H1 (cell line): ENCODE data around the gene LRPPRC. TPM values are rescaled to one million over a fixed set of nuclear protein-coding genes. Genes with fewer than 3 reads are reported as not detected.

Source experiments
- CTCF ChIA-PET: fragments of 300-600 bp; sonication (Branson Sonifier 250); formaldehyde crosslinking; loops from one replicate; lab custom pipeline; 2021; ENCODE audit not compliant: partially characterized antibody; lab: Charles Lee
- POLR2A ChIA-PET: fragments of 300-600 bp; sonication (Branson Sonifier 250); formaldehyde crosslinking; loops from one replicate; lab custom pipeline; 2021; ENCODE audit warnings: inconsistent platforms; ENCODE audit not compliant: partially characterized antibody; lab: Charles Lee
- DNase-seq, 2 experiments: peaks; one replicate each; pipeline versions ENCODE4 v3.0.0 to v3.0.0-alpha.2; 2010 to 2022; ENCODE audit warnings: low spot score in 2 of 2, low read depth in 1 of 2, mixed read lengths in 1 of 2
- FAIRE-seq: peaks from 2 replicates; lab custom pipeline; 2011; peaks lifted over from hg19 to GRCh38; lab: Jason Lieb, UNC
- H2AFZ ChIP-seq: 2 replicates; pipeline ENCODE4 v1.8.1; 2012; ENCODE audit warnings: low read length, inconsistent platforms
- H2AK5ac ChIP-seq: 2 replicates; pipeline ENCODE4 v1.6.1; 2013; ENCODE audit warnings: low read depth, low read length
- H2BK120ac ChIP-seq: replicated peaks from 2 replicates; pipeline ENCODE3; 2013; ENCODE audit warnings: low read depth, low read length, inconsistent platforms
- H2BK12ac ChIP-seq: 2 replicates; pipeline ENCODE4 v1.6.1; 2013; ENCODE audit warnings: low read depth, low read length
- H2BK15ac ChIP-seq: 2 replicates; pipeline ENCODE4 v1.6.1; 2013; ENCODE audit warnings: low read length
- H2BK20ac ChIP-seq: 2 replicates; pipeline ENCODE4 v1.6.1; 2013; ENCODE audit warnings: low read length
- H2BK5ac ChIP-seq: 2 replicates; pipeline ENCODE4 v1.6.1; 2013; ENCODE audit warnings: low read depth, low read length
- H3K14ac ChIP-seq: 2 replicates; pipeline ENCODE4 v1.6.1; 2013; ENCODE audit warnings: inconsistent platforms; ENCODE audit not compliant: insufficient read length
- H3K18ac ChIP-seq: 2 replicates; pipeline ENCODE4 v1.6.1; 2013; ENCODE audit warnings: low read length; ENCODE audit errors: extremely low read depth
- H3K23ac ChIP-seq: 2 replicates; pipeline ENCODE4 v1.6.1; 2013; ENCODE audit warnings: inconsistent platforms; ENCODE audit not compliant: insufficient read length
- H3K23me2 ChIP-seq: 2 replicates; pipeline ENCODE4 v1.6.1; 2013; ENCODE audit warnings: low read depth, low read length
- H3K27ac ChIP-seq: 2 replicates; pipeline ENCODE4 v1.6.1; 2011; ENCODE audit warnings: low read depth, low read length, inconsistent platforms
- H3K27me3 ChIP-seq, 4 experiments: replicated peaks in 1 of 4; 1 replicate in 1 of 4; 2 replicates in 3 of 4; pipeline versions ENCODE4 v1.6.1 to v1.8.1; 2011 to 2013; ENCODE audit warnings: low read length in 3 of 4, mild to moderate bottlenecking in 3 of 4, inconsistent platforms in 2 of 4, mixed read lengths in 2 of 4, moderate library complexity in 1 of 4; ENCODE audit not compliant: control insufficient read depth in 3 of 4, insufficient read depth in 3 of 4; ENCODE audit errors: extremely low read depth in 1 of 4
- H3K36me3 ChIP-seq, 4 experiments: 2 replicates each; pipeline versions ENCODE4 v1.6.1 to v1.8.1; 2011 to 2013; ENCODE audit warnings: mild to moderate bottlenecking in 4 of 4, low read length in 3 of 4, moderate library complexity in 2 of 4, control low read depth in 1 of 4, inconsistent platforms in 1 of 4; ENCODE audit not compliant: insufficient read depth in 4 of 4, control insufficient read depth in 2 of 4
- H3K4ac ChIP-seq: replicated peaks from 2 replicates; pipeline ENCODE3; 2013; ENCODE audit warnings: low read length, low read depth, mixed read lengths, inconsistent platforms; ENCODE audit not compliant: insufficient read length
- H3K4me1 ChIP-seq, 4 experiments: replicated peaks in 1 of 4; 1 replicate in 1 of 4; 2 replicates in 3 of 4; pipeline versions ENCODE4 v1.6.1 to v1.8.1; 2011 to 2013; ENCODE audit warnings: low read length in 3 of 4, inconsistent platforms in 2 of 4, mixed read lengths in 1 of 4; ENCODE audit not compliant: insufficient read depth in 4 of 4, control insufficient read depth in 3 of 4
- H3K4me2 ChIP-seq, 2 experiments: 2 replicates each; pipeline versions ENCODE4 v1.6.1 to v1.8.1; 2011 to 2013; ENCODE audit warnings: low read depth in 2 of 2, low read length in 2 of 2, control low read depth in 1 of 2, inconsistent platforms in 1 of 2, mild to moderate bottlenecking in 1 of 2; ENCODE audit not compliant: insufficient read depth in 1 of 2
- H3K4me3 ChIP-seq, 4 experiments: fragments of 200-600, 300-600 bp in 1 of 4; sonication (generic), shearing (Covaris generic), sonication (Bioruptor Twin) in 1 of 4; 2 replicates each; pipeline versions ENCODE4 v1.5.1 to v1.8.1; 2011 to 2016; ENCODE audit warnings: low read length in 4 of 4, low read depth in 3 of 4, control low read depth in 2 of 4, inconsistent platforms in 2 of 4, mild to moderate bottlenecking in 2 of 4, mixed read lengths in 1 of 4, moderate library complexity in 1 of 4; ENCODE audit not compliant: insufficient read depth in 2 of 4; ENCODE audit errors: extremely low read depth in 1 of 4
- H3K56ac ChIP-seq: replicated peaks from 2 replicates; pipeline ENCODE3; 2013; ENCODE audit warnings: low read depth, mild to moderate bottlenecking, mixed read lengths, low read length, inconsistent platforms; ENCODE audit not compliant: insufficient read length
- H3K79me1 ChIP-seq: 2 replicates; pipeline ENCODE4 v1.6.1; 2013; ENCODE audit warnings: low read depth, low read length, control low read depth
- H3K79me2 ChIP-seq, 2 experiments: 2 replicates each; pipeline versions ENCODE4 v1.6.1 to v1.8.1; 2012 to 2013; ENCODE audit warnings: low read length in 2 of 2, mild to moderate bottlenecking in 2 of 2, inconsistent platforms in 1 of 2; ENCODE audit not compliant: insufficient read depth in 2 of 2, control insufficient read depth in 1 of 2
- H3K9ac ChIP-seq, 4 experiments: replicated peaks in 1 of 4; 1 replicate in 1 of 4; 2 replicates in 3 of 4; pipeline versions ENCODE4 v1.6.1 to v1.8.1; 2011 to 2013; ENCODE audit warnings: low read depth in 3 of 4, low read length in 3 of 4, control low read depth in 2 of 4, mild to moderate bottlenecking in 2 of 4, moderate library complexity in 2 of 4, inconsistent platforms in 1 of 4; ENCODE audit errors: extremely low read depth in 1 of 4
- H3K9me3 ChIP-seq, 2 experiments: 2 replicates each; pipeline versions ENCODE4 v1.6.1 to v1.8.1; 2012 to 2013; ENCODE audit warnings: mild to moderate bottlenecking in 2 of 2, moderate library complexity in 2 of 2, control low read depth in 1 of 2, inconsistent platforms in 1 of 2, low read depth in 1 of 2, low read length in 1 of 2, mixed read lengths in 1 of 2; ENCODE audit not compliant: insufficient read depth in 2 of 2
- H4K20me1 ChIP-seq, 2 experiments: replicated peaks in 1 of 2; 2 replicates each; pipeline versions ENCODE3 to v1.8.1; 2011 to 2013; ENCODE audit warnings: inconsistent platforms in 2 of 2, low read length in 2 of 2, mild to moderate bottlenecking in 1 of 2; ENCODE audit not compliant: insufficient read depth in 2 of 2, control insufficient read depth in 1 of 2
- H4K5ac ChIP-seq: 2 replicates; pipeline ENCODE4 v1.6.1; 2013; ENCODE audit warnings: low read length, low read depth, mixed read lengths, inconsistent platforms; ENCODE audit not compliant: insufficient read length
- H4K8ac ChIP-seq: 2 replicates; pipeline ENCODE4 v1.8.0; 2013; ENCODE audit warnings: mild to moderate bottlenecking, moderate library complexity, low read length, inconsistent platforms; ENCODE audit not compliant: insufficient read depth; ENCODE audit errors: extremely low read depth
- H4K91ac ChIP-seq: replicated peaks from 2 replicates; pipeline ENCODE3; 2013; ENCODE audit warnings: low read length, mixed read lengths, inconsistent platforms; ENCODE audit not compliant: insufficient read length
- ATF3 ChIP-seq: IDR thresholded peaks from 2 replicates; pipeline ENCODE4 v1.6.1; 2011; ENCODE audit warnings: low read depth, mild to moderate bottlenecking, low read length; ENCODE audit not compliant: insufficient read depth
- CHD2 ChIP-seq: IDR thresholded peaks from 2 replicates; pipeline ENCODE4 v1.6.1; 2012; ENCODE audit warnings: low read length, improper control_type of control experiment
- HDAC6 ChIP-seq: IDR thresholded peaks from one replicate; pipeline ENCODE4 v1.7.1; 2012; ENCODE audit warnings: low read depth, mild to moderate bottlenecking, inconsistent platforms, low read length, moderate library complexity
- KDM4A ChIP-seq: IDR thresholded peaks from one replicate; pipeline ENCODE4 v1.7.1; 2012; ENCODE audit warnings: low read depth, mild to moderate bottlenecking, moderate library complexity, low read length, inconsistent platforms; ENCODE audit not compliant: severe bottlenecking
- RAD21 ChIP-seq, 2 experiments: IDR thresholded peaks in 1 of 2; conservative IDR thresholded peaks in 1 of 2; 2 replicates each; pipeline ENCODE4 v1.6.1; 2011; ENCODE audit warnings: low read depth in 2 of 2, low read length in 2 of 2, improper control_type of control experiment in 1 of 2, inconsistent platforms in 1 of 2, mild to moderate bottlenecking in 1 of 2, moderate library complexity in 1 of 2
- TAF7 ChIP-seq: optimal IDR thresholded peaks from 2 replicates; pipeline ENCODE3; 2011; ENCODE audit warnings: low read depth, mild to moderate bottlenecking, inconsistent platforms, low read length, moderate library complexity, borderline replicate concordance
- ZNF274 ChIP-seq: IDR thresholded peaks from 2 replicates; pipeline ENCODE4 v1.7.0; 2012; ENCODE audit warnings: low read length, borderline replicate concordance; ENCODE audit errors: extremely low read depth
- WGBS, 2 experiments: shearing (Covaris generic) in 1 of 2; methylation state at CpG; one replicate each; pipeline versions ENCODE4 v1.1.6 to v1.1.7; 2013 to 2015; ENCODE audit warnings: low lambda C conversion rate in 2 of 2, mixed read lengths in 2 of 2, inconsistent platforms in 1 of 2, low coverage in 1 of 2, missing lambda C conversion rate in 1 of 2; ENCODE audit not compliant: insufficient replicate concordance in 2 of 2, insufficient coverage in 1 of 2, insufficient read length in 1 of 2; ENCODE audit errors: extremely low coverage in 1 of 2, missing lambda C conversion rate in 1 of 2; 5-methylcytosine and 5-hydroxymethylcytosine counted together
- polyA plus RNA-seq, 7 experiments: library from polyadenylated mRNA; depleted of rRNA in 3 of 7; stranded (reverse) in 5 of 7; unstranded in 2 of 7; fragments of >200 nt in 5 of 7; fragments of 200-250 nt in 2 of 7; gene quantifications; 1 replicate in 5 of 7; 2 replicates in 1 of 7; 4 replicates in 1 of 7; pipeline versions ENCODE4 v1.2.1 to v1.2.3, GENCODE V29; 2011 to 2013; ENCODE audit warnings: missing spikeins in 2 of 7, mixed read lengths in 2 of 7
- total RNA-seq: library from RNA; stranded (reverse); fragmentation: NEBNext Ultra II Directional; extraction: Animal tissue kit (Norgen Biotek cat#: 25700); gene quantifications from 2 replicates; pipeline ENCODE4 v1.2.1, GENCODE V29; 2021
- TF ChIP-seq, protein P1 (sequence below), 3 experiments: IDR thresholded peaks; 1 replicate in 2 of 3; 2 replicates in 1 of 3; pipeline versions ENCODE4 v1.5.1 to v1.6.1; 2011; ENCODE audit warnings: low read length in 3 of 3, mild to moderate bottlenecking in 3 of 3, inconsistent platforms in 2 of 3, low read depth in 1 of 3, moderate library complexity in 1 of 3; ENCODE audit not compliant: insufficient read depth in 1 of 3; ENCODE audit errors: control extremely low read depth in 1 of 3

LRPPRC gene
- total and polyA plus RNA-seq, 2 of the 8 experiments (the other 6 are each of a cell fraction or from before 2014, with no cell fraction given): 43.4 to 167 TPM

DNA sequence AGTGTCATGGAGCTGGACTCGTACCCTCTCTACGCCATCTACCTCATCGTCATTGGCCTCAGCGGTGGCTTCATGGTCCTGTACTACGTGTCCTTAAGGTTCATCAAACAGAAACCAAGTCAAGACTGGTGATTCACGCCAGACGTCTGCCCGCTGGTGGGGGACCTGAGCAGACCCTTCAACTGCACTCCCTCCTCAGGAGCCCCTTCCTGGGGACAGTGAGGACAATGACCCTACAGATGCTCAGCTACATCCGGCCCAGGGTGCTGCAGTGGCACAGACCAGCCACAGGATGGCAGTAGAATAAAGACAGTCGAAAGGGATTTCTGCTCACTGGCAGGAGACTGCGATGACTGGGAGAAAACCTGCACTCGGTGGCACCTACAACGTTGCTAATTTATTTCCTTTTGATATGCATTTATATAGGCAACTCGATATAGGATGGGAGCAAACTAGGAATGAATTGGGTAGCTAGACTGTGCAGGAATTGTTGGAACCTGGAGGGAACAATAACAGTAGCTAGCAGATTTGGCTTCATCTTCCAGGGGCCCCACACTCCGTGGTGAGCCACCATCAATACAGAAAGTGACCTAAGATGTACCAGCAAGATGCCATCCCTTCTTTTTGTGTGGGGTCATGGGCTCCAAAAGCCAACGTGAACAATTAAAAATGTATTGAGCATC lies 117.9 kb downstream of the LRPPRC start:
- FAIRE-seq (peak; percentile 94), DNase-seq (peak; percentile 51 to 95)
- Histone ChIP-seq H3K18ac (no peak overlapping the region), H3K14ac (no peak overlapping the region), H3K4me1 (peaks cover 0 to 5% (median 0%) of the 10 kb centered on the region in 4 experiments; a peak in 1 of 7 replicates), H4K5ac (no peak overlapping the region), H3K27me3 (no peaks in the 10 kb centered on the region), H2AK5ac (no peak overlapping the region), H2BK15ac (no peak overlapping the region), H3K4me2 (no peak overlapping the region), H3K36me3 (no peaks in the 10 kb centered on the region), H3K9me3 (no peaks in the 10 kb centered on the region), H2BK120ac (no peak overlapping the region), H2BK20ac (no peak overlapping the region), H3K9ac (no peak overlapping the region), H2BK5ac (0 out of 2 replicates have a peak overlapping the region, but pooled peaks have one; percentile 13), H4K91ac (no peak overlapping the region), H3K23me2 (no peaks in the 10 kb centered on the region), H4K20me1 (no peaks in the 10 kb centered on the region), H3K79me2 (no peaks in the 10 kb centered on the region), H2AFZ (peak overlapping the region; percentile 88), H3K23ac (no peak overlapping the region), H3K27ac (no peak overlapping the region), H3K4me3 (no peak overlapping the region), H3K79me1 (no peaks in the 10 kb centered on the region), H4K8ac (no peak overlapping the region), H3K4ac (no peak overlapping the region), H2BK12ac (peak overlapping the region; percentile 75; the same call in 1 of the 2 replicates), H3K56ac (no peak overlapping the region)
- WGBS, 2 experiments: 42% methylated on average over 16 of the region's 16 CpGs; no CpG with 5 or more reads in 1 of the 2 experiments
- ChIA-PET POLR2A (interaction anchor here (0.5 to 0.9 kb wide), 2 partner anchors 273 to 427 kb away, joined by 3 read pairs; no protein-coding TSS in a partner anchor), CTCF (interaction anchor here (0.6 to 1.5 kb wide), 26 partner anchors 9 to 1080 kb away, joined by 3 to 8 read pairs (median 4); no protein-coding TSS in a partner anchor)
- TF ChIP-seq CHD2 (0 out of 2 replicates have a peak, but pooled peaks have one; percentile 35), HDAC6 (no peak), ZNF274 (no peak), KDM4A (peak; percentile 23), ATF3 (no peak), TAF7 (no peak), RAD21 (IDR thresholded peaks at IDR 0.05 in 1 of 2, conservative IDR thresholded peaks at IDR 0.05 in 1 of 2; ENCODE audit: low read depth in 2 of 2, low read length in 2 of 2) (peak; percentile 95 to 96)
- TF ChIP-seq, protein P1, sequence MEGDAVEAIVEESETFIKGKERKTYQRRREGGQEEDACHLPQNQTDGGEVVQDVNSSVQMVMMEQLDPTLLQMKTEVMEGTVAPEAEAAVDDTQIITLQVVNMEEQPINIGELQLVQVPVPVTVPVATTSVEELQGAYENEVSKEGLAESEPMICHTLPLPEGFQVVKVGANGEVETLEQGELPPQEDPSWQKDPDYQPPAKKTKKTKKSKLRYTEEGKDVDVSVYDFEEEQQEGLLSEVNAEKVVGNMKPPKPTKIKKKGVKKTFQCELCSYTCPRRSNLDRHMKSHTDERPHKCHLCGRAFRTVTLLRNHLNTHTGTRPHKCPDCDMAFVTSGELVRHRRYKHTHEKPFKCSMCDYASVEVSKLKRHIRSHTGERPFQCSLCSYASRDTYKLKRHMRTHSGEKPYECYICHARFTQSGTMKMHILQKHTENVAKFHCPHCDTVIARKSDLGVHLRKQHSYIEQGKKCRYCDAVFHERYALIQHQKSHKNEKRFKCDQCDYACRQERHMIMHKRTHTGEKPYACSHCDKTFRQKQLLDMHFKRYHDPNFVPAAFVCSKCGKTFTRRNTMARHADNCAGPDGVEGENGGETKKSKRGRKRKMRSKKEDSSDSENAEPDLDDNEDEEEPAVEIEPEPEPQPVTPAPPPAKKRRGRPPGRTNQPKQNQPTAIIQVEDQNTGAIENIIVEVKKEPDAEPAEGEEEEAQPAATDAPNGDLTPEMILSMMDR (IDR thresholded peaks at IDR 0.05; ENCODE audit: control extremely low read depth in 1 of 3, insufficient read depth in 1 of 3, low read depth in 1 of 3, low read length in 3 of 3): peak; percentile 89 to 98 (median 97)
